Endothelial cell of hepatic sinusoid (primary cell): ENCODE results near the gene PPP2R2C.

Experiments
- in situ Hi-C: cut with HindIII; loops from 2 replicates; pipeline ENCODE4 v1.10.0; 2017; ENCODE audit warnings: low sequenced_read_pairs

Gene PPP2R2C

DNA sequence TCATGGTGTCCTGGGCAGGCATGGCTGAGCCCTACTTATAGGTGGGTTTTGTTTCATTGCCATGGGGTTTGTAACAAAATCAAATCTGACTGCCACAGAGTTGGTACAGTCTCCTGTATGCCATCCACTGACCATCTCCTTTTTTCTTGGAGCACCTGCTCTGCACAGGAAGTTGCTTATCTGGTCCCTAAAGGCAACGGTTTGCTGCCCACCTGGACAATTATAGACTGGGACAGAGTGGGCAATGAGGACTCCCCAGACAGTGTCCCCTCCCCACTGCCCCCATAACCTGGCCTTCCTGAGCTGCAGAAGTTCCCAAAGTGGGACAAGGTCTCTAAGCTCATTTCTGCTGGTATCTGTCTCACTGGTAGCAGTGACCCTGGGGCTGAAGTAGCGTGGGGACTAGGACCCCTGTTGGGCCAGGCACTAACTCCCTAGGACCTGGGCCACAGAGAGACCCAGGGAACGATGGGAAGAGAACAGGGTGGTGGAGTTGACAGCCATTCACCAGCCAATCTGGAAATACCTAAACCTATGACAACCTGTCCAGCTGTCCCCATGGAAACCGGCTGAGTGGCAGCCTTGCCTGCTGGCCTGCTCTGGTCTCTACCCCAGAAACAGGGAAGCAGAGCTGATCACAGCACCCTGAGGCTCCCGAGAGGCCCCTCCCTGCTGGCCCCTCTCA, 138.1 kb downstream of the PPP2R2C start:
- in situ Hi-C loops = no loop called here

DNA sequence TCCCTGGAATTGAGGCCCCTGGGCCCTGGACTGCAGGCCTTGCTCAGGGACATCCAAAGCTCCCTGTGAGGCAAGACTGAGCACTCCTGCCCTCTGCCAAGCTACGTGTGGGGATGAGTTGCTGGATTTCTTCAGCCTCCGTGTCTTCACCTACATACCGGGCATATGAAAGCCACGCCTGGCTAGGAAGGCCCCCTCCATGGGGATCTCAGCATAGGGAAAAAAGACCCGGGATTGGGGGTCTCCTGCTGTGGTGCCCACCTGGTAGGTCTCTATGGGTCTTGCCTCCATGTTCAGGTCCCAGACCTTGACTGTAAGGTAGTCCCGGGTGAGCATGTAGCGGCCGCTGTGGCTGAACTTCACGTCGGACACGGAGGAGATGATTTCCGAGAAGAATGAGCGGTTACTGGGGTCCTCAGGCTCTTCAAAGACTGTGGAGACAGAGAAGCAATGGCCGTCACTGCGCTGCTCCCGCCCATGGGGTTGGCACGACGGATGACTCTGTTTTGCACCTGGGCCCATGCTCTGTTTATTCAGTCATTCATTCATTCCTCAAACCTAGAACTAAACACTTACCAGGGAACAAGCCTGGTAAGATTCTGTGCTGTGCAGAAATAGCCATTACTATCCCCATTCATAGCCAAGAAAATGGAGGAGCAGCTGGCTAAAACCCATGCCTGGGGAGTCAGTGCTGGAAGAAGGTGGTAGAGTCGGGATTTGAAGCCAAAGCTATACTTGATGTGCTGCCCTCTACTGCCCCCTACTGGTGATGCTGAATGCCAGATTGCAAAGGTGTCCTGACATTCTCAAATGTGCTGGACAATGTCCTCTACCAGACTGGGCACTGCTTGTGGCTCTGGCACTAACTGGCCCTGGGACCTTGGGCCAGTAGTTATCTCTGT, 138.9 kb downstream of the PPP2R2C start:
- in situ Hi-C loops = no loop called here

DNA sequence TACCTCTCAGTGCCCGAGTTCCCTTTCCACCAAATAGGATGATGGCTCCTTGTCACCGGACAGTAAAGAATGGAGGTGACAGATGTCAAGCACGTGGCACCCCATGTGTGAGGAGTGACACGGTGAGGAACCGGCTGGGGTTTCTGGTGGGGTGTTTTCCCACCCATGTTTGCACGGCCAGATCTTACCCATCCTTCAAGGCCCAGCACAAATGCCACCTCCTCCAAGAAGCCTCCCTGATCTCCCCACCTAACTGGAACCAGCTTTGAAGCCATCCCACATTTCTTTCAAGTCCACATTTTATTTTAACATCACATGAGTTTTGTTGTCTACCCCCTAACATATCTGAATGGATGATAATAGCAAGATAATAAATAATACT, 139.8 kb downstream of the PPP2R2C start:
- in situ Hi-C loops = no loop called here

DNA sequence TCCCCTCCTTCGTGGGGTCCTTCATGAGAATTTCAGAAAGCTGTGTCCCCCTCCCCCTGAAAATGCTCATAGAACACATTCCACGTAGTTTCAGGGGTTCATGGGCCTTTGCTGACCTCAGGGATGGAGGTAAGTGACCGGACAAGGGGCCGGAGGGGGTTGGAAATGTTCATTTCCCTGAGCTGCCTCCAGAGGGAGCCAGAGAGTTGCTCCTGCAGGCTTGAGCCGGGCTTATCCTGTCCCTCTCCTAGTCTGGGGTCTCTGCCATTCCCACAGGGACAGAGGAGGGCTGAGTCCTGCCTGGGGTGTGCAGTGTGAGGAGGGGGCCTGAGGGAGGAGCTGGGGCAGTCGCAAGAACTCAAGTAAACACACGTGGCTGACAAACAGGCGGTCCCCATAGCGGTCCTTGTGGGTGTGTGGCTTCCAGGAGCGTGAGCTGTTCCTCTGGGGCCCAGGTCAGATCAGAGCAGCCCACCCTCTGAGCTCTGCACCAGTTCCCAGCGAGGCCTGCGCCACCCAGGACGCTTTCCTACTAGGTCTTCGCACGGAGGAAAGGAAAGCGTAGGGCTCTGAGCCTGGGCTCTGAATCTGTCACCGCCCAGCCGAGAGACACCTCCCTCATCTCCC, 140.3 kb downstream of the PPP2R2C start:
- in situ Hi-C loops = no loop called here

DNA sequence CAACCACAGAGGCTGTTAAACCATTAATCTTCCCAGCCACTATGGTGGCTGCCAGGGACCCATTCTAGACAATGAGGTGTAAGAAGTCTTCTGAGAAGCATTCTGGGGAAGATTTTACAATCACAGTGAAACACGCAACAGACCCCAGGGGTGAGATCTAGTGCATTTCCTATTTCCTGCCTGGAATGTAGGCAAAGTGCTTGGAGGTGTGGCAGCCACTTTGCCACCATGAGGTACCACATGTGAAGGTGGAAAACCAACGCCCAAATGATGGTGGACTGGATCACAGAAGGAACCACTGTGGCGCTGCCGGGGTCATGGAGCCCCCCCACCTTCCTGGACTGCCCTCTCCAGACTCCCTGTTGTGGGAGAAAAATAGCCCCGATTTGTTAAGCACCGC, 140.9 kb downstream of the PPP2R2C start:
- in situ Hi-C loops = no loop called here

DNA sequence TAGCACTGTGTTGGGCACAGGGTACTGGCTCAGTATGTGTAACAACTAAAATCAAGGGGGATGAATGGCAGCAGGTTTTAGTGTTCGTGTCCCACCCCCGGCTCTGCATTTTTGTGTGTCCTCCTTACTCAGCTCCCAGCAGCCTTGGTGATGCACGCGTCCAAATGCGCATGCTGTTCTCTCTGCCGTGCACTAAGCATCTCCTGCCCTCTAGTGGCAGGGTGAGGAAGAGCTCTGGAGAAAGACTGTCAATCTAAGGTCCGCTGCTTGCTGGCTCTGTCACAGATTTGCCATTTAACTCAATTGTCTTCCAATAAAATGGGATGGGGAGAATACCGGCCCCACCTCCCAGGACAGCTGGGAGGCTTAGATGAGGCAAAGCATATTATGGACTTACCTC, 141.4 kb downstream of the PPP2R2C start:
- in situ Hi-C loops = no loop called here

DNA sequence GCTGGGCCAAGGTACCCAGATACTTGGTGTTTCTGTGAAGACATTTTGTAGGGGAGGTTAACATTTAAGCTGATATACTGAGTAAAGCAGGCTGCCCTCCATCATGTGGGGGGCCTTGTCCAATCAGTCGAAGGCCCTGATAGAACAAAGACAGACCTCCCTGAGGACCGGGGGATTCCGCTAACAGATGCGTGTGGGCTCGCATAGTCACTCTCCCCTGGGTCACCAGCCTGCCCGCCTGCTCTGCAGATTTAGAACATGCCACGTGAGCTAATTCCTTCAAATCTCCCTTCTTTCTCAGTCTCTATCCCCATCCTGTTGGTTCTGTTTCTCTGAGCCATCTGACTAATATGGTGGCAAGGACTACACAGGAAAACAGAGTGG, 142.0 kb downstream of the PPP2R2C start:
- in situ Hi-C loops = no loop called here

DNA sequence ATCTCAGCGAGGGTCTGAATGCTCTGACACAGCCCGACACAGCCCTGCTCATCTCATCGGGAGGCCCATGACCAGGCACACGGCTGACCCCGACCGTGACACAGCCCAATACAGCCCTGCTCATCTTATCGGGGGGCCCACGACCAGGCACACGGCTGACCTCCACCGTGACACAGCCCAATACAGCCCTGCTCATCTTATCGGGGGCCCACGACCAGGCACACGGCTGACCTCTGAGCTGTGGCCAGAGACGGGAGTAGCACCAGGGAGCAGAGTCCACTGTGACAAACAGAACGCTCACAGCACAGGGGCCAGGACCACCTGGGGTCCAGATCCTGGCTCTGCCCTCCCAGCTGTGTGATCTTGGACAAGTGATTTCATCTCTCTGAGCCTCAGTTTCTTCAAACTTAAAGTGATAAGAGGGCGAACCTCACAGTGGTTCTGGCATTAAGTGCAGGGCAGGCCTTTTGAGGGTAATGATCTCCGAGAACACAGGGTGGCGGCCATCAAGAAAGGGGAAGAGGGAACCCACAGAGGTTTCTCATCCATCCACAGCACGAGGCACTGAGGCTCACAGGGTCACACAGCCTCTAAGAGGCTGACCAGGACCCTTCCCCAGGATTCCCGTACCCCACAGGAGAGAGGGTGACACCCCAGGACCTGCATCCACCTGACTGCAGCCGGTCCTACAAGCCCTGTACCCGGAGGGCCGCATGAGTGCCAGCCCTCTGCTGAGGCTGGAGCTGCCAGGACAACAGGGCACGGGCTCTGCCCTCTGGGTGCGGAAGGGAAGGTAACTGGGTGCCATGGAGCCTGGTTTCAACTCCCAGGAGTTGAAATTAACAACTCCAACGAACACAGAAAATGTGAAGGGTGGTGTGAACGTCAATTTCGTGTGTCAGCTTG, 142.7 kb downstream of the PPP2R2C start:
- in situ Hi-C loops = no loop called here

DNA sequence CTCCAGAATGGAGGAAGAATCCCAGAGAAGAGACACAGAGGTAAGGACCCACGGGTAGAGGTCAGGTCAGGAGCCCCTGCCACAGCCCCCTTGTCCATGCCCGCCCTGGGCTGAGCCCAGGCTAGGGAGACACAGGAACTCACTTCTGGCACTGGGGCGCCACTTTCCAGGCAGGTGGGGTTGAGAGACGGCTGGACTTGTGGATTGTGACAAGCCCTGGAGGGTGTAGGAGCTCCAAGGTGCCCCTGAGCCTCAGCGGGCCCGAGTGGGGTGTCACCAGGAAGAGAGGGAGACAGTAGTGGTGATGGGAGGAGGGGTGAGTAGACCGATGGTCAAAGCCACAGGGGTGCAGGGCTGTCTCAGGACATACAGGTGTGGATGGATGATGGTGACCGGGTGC, 143.9 kb downstream of the PPP2R2C start:
- in situ Hi-C loops = no loop called here

DNA sequence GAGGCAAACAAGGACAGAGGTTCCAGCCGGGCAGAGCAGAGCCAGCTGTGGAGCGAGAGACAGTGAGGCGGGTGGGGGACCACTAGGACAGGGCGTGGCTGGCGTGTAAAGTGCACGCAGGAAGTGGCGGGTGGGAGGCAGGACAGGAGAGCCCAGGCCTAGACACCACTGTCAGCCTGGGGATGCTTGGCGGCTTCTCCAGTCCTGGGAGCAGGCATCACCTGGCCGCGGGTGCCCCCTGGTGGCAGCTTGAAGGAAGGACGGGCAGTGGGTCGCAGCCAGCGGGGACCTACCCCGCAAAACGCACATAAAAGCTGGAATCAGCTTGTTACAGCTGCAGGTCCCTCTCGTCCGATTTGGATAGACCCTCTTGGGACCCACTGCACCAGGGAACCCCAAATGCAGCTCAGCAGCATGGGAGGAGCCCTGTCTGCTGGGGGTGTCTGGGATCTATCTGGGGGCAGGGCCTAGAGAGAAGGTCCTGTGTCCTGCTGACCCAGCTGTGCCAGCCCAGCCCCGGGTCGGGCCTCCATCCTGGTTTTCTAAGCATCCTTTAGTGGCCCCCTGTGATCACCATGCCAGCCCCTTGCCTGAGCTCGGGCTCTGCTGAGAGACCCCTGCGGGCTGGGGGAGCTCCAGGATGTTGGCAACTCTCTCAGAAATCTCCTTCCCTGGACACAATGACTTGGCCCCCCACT, 145.0 kb downstream of the PPP2R2C start:
- in situ Hi-C loops = no loop called here

DNA sequence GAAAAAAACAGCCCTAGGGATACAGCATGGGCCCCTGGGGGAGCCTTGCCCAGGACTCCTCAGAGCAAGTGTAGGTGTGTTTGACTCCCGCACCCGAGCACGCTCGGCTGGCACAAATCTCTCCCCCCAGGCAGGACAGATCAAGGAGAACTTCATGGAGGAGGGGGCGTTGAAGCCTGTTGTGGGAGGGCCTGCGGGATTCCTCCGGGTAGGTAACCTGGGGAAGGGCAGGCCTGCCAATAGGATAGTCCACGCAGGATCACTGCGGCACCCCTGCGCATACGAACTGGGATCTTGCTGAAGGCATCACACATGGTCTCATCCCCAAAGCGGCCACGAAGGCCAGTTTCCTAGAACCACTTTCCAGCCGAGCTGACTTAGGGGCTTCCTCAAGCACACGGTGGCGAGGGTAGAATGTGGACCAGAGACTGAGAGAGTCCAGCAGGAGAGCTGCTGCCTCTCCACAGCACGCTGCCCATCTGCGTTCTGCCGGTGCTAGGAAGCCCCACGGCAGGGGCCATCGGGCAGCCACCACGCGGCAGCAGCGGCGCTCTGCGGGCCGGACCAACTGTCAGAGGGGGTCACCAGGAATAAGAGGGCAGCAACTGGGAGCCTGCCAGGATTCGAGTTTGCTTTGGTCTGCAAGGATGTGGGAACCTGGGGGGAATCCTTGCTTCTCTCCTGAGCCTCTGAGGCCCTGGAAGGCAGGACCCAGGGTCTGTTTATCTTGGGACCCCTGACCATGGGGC, 145.9 kb downstream of the PPP2R2C start:
- in situ Hi-C loops = no loop called here

DNA sequence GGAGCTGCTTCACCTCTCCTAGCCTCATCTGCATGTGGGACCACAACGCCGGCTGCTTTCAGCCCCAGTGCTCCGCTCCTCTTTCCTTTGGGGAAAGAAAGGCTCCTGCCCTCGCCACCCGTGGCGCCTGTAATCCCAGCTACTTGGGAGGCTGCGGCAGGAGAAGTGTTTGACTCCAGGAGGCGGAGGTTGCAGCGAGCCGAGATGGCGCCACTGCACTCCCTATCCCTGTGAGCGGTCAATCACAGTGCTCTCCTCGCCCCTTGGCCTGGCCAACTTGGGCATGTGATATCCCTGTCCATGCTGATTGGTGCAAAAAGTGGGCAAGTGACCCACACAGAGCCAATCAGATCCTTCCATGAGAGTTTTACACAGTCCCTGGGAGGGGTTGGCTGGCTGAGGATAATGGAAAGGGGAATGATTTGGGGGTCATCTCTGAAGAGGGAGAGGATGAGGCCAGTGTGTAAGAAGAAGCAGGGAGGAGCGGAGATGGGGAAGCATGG, 146.6 kb downstream of the PPP2R2C start:
- in situ Hi-C loops = no loop called here

DNA sequence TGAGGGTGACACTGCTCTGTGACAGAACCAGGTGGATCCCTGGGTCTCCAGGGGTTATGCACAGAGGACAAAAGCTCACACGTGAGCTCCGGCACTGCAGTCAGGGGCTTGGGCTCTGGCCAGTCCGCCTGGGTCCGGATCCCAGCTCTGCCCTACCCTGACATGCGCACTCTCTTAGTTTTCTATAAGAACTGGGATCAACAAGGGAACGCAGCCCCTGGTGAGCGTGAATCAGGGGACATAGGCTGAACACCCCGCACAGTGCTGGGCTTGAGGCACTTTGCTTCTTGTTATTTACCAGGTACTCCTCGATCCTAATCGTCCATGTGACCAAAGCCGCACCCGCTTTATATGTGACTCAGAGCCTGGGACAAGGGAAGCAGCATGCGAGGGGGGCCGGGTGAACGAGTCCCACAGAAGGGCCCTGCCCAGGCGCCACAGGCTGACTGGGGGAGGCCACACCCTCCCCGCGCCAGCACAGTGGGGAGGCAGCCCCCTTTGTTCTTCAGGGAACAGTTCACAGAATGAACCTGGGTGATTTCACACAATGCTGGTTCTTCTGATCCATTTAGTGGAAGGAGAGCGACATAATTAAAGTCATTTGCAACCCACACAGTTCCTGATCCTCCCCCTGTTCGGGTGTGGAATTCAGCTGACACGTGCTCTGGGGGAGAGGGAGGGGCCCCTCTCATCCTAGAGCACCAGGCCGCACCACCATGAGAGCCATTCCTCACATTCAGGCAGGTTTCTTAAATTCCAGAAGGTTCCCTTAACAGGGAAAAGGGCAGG, 147.2 kb downstream of the PPP2R2C start:
- in situ Hi-C loops = no loop called here

DNA sequence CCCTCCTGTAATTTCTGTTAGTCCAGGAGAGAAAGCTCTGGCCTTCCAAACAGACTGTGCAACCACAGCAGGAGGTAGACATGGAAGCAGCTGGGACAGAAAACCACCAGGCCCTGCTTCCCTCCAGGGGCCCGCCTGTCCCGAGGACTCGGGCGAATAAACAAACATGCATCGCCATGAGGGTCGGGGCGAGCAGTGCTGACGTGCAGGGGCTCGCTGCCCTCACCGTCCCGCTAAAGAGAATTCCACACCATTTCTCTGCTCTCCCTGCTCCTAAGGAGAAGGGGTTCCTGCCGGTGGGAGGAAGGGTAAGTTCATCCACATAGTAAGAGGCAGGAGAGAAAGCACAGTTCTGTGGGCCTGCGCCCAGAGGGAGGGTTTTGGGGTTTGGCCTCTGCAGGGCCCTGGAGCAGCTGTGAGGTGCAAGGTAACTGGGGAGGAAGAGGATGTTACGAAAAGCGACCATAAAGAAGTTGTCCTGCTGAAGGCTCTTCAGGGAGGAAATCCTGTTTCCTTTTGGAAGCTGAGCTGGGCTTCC, 147.9 kb downstream of the PPP2R2C start:
- in situ Hi-C loops = no loop called here

DNA sequence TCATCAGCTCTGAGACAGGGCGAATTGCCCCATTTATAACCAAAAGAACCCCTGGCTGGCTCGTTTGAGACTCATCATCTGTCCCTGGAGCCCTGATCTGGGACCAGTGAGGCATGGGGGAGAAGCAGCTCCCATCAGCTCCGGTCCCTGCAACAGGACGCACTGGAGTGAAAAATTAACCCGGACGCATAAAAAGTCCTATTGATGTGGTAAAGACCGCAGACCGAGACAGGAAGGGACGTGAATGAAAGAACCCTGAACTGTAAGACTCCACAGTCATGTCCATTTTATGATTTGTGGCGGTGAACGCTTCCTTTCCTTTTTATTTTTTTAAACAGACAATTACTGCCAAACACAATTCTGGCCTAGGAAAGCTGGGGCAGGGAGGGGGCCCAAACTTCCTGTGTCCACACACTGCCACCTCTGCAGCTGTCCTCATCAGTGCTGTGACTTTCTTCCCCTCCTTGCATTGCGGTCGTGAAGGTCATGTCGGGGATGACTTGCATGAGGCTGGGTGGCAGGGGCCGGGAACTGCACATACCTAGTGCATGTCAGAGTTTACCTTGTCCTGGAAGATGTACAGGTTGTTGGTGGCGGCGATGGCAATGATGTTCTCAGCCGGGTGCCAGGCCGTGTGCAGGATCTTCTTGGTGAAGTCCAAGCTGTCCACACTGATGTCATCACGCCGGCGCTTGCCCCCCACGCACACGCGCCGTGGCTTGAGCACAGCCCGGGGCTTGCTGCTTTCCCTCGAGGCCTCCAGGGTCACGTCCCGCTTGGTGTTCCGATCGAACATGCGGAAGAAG, 149.4 kb downstream of the PPP2R2C start:
- in situ Hi-C loops = no loop called here

DNA sequence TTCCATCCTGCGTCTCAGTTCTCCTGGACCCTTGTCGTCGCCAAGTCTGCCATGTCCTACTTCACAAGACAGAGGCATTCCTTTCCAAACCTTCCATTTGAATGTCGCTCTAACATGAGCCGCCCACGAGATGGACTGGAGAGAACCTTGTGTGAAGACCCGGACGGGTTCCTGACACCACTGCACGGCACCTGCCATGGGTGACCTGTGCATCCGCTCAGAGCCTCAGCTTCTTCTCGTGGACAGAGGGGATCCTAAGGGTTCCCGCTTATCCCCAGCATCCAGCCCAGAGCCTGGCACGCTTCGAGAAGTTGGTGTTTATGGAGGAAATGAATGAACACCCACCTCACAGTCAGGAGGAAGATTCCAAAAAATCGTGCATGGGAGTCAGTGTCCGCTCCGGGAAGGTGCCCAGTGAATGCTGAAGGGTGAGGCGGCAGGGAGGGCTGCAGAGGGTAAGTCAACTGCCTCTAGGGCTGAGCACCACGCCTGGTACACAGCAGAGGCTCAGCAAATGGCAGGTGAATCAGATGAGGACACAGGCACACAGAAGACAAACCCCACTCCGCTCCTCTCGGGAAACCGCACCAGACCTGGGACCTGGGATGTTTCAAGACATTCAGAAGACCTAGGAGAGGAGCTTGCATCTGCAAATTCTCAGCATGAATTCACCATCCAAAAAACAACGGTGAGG, 150.2 kb downstream of the PPP2R2C start:
- in situ Hi-C loops = no loop called here

DNA sequence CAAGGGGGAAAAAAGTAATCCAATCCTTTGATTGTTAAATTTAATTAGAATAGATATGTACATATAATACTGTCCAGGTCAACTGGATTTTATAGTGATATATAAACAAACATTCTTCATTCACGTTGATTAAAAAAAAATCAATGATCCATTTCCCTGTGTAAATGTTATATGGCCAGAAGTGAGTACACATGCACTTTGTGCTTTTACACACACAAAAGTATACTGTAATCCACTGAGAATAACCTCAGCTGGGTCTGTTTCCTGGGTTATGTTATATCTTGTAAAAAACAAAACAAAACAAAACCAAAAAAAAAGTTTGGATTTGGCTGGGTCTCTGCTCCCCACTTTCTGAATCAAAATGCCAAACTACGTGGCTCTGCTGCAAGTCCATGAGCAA, 151.1 kb downstream of the PPP2R2C start:
- in situ Hi-C loops = no loop called here
